ENCODE measurements around the gene EPHA3.

EPHA3 gene

DNA sequence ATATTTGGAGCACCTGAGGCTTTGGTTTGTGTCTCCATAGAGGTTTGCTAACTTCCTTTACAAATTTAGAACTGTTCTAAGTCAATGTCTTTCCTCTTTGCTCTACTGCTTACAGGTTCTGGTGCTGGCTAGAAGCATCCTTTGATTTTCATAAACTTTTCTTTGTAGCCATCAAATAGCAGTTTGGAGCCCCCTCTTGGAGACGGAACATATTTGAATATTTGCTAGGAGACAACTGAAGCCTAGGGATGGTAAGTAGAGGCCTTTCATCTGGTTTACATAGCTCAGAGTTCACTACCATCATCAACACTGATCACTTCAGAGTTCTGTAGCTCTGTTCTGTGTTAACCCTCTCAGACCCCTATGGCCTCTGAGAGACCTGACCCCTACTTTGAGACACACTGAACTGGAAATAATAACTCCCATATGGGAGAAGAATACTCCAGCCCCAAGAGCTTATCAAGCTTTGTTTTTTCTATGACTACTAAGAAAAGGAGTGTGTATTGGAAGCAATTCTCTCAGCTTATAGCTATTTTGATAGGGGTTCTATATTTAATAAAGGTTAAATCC, 420.4 kb downstream of the EPHA3 start:
- H3K9ac ChIP-seq (ENCODE audit: low read depth, low read length, poor library complexity, severe bottlenecking), result no peak overlapping the region
- no peaks in the 10 kb centered on the region for H3K36me3 ChIP-seq (ENCODE audit: insufficient read depth, low read length)
- H3K9me2 ChIP-seq (replicated peaks; ENCODE audit: low read depth, low read length), result no peaks in the 10 kb centered on the region
- no peak overlapping the region for H3K4me2 ChIP-seq (ENCODE audit: low read depth, low read length, poor library complexity, severe bottlenecking)
- no peaks in the 10 kb centered on the region for H4K20me1 ChIP-seq (ENCODE audit: insufficient read depth, low read length, poor library complexity, severe bottlenecking)
- no peak overlapping the region for H2AFZ ChIP-seq (ENCODE audit: low read length)
- no peaks in the 10 kb centered on the region for H3K79me2 ChIP-seq (ENCODE audit: insufficient read depth, low read length)
- H3K4me3 ChIP-seq (ENCODE audit: low read length, poor library complexity, severe bottlenecking), result no peak overlapping the region
- no peaks in the 10 kb centered on the region for H3K9me3 ChIP-seq (ENCODE audit: insufficient read depth, low read depth, low read length)
- no peaks in the 10 kb centered on the region for H3K27me3 ChIP-seq (ENCODE audit: insufficient read depth, low read length, poor library complexity, severe bottlenecking)
- TF ChIP-seq EZH2phosphoT487 (IDR thresholded peaks at IDR 0.05; ENCODE audit: borderline replicate concordance), result no peak
- TF ChIP-seq, protein P1, sequence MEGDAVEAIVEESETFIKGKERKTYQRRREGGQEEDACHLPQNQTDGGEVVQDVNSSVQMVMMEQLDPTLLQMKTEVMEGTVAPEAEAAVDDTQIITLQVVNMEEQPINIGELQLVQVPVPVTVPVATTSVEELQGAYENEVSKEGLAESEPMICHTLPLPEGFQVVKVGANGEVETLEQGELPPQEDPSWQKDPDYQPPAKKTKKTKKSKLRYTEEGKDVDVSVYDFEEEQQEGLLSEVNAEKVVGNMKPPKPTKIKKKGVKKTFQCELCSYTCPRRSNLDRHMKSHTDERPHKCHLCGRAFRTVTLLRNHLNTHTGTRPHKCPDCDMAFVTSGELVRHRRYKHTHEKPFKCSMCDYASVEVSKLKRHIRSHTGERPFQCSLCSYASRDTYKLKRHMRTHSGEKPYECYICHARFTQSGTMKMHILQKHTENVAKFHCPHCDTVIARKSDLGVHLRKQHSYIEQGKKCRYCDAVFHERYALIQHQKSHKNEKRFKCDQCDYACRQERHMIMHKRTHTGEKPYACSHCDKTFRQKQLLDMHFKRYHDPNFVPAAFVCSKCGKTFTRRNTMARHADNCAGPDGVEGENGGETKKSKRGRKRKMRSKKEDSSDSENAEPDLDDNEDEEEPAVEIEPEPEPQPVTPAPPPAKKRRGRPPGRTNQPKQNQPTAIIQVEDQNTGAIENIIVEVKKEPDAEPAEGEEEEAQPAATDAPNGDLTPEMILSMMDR (conservative IDR thresholded peaks at IDR 0.05; ENCODE audit: low read length), result peak; percentile 36; the same call in 1 of the 2 replicates
- H3F3A ChIP-seq (ENCODE audit: low read depth), result no peaks in the 10 kb centered on the region
- H3K4me1 ChIP-seq (ENCODE audit: insufficient read depth, low read length, poor library complexity, severe bottlenecking), result no peaks in the 10 kb centered on the region
